ENCODE measurements around the gene ERVFRD-1. TPM values are rescaled to one million over a fixed set of nuclear protein-coding genes. Genes with fewer than 3 reads are reported as not detected.

Gene ERVFRD-1
- total and polyA plus RNA-seq, 2 of the 13 experiments (the other 11 are each of a cell fraction or from before 2014, with no cell fraction given): not detected

DNA sequence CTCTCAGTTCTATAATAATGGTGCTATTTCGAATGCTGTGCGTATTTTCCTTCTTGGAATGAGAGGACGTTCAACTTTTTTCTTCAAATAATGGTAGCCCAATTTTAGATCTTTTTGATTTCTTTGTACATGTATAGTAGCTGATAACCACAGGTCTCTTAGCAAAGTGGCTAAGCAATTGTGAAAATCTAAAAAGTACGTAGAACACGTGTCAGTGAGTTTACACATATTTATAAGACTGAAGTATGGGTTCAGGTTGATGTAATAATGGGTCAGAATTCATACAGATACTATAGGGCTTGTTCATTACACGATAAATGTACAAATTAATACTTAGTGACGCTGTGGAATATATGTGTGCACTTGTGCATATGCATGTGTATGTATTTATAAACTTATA lies 16.6 kb downstream of the ERVFRD-1 start (continued):
- TF ChIP-seq GLMP (CRISPR knock-in tag; IDR thresholded peaks at IDR 0.05; ENCODE audit: borderline replicate concordance) (no peak), ZNF501 (CRISPR knock-in tag; IDR thresholded peaks at IDR 0.05) (0 out of 2 replicates have a peak, but pooled peaks have one; percentile 46), ZNF264 (CRISPR knock-in tag; IDR thresholded peaks at IDR 0.05) (no peak), HOXD1 (CRISPR knock-in tag; IDR thresholded peaks at IDR 0.05) (no peak), YEATS4 (CRISPR knock-in tag; IDR thresholded peaks at IDR 0.05; ENCODE audit: borderline replicate concordance) (peak; percentile 34; the same call in 1 of the 2 replicates), PCBP2 (optimal IDR thresholded peaks at IDR 0.05; ENCODE audit: low read depth, low read length, poor library complexity, severe bottlenecking) (no peak), ZNF549 (CRISPR knock-in tag; IDR thresholded peaks at IDR 0.05) (no peak), POLR2AphosphoS5 (IDR thresholded peaks at IDR 0.05; ENCODE audit: low read depth, low read length) (no peak)
- TF ChIP-seq, protein P1, sequence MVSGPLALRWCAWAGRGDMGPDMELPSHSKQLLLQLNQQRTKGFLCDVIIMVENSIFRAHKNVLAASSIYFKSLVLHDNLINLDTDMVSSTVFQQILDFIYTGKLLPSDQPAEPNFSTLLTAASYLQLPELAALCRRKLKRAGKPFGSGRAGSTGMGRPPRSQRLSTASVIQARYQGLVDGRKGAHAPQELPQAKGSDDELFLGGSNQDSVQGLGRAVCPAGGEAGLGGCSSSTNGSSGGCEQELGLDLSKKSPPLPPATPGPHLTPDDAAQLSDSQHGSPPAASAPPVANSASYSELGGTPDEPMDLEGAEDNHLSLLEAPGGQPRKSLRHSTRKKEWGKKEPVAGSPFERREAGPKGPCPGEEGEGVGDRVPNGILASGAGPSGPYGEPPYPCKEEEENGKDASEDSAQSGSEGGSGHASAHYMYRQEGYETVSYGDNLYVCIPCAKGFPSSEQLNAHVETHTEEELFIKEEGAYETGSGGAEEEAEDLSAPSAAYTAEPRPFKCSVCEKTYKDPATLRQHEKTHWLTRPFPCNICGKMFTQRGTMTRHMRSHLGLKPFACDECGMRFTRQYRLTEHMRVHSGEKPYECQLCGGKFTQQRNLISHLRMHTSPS (CRISPR knock-in tag; IDR thresholded peaks at IDR 0.05; ENCODE audit: low read depth): no peak
- TF ChIP-seq, protein P2, sequence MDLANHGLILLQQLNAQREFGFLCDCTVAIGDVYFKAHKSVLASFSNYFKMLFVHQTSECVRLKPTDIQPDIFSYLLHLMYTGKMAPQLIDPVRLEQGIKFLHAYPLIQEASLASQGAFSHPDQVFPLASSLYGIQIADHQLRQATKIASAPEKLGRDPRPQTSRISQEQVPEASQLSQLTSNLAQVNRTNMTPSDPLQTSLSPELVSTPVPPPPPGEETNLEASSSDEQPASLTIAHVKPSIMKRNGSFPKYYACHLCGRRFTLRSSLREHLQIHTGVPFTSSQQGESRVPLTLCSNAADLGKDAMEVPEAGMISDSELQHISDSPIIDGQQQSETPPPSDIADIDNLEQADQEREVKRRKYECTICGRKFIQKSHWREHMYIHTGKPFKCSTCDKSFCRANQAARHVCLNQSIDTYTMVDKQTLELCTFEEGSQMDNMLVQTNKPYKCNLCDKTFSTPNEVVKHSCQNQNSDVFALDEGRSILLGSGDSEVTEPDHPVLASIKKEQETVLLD (CRISPR knock-in tag; IDR thresholded peaks at IDR 0.05; ENCODE audit: low read depth): peak; percentile 18; the same call in 1 of the 2 replicates

Data from HepG2 (cell line).